Activated CD4-positive, alpha-beta T cell treated with anti-CD3 and anti-CD28 coated beads, Interleukin-2, amount 50 U/mL, for 1 hour (primary cell): ENCODE data around the gene ZNF619.
"Not testable (repeated sequence)": the region's sequence is repeated elsewhere in the genome, so short reads cannot be mapped to it uniquely, and the experiment has no call there.

Experiments
- DNase-seq: peaks from one replicate; pipeline ENCODE4 v3.0.0-alpha.2; 2020

Gene ZNF619

GRCh38 chr3:40476478-40477470 lies at the start of gene ZNF619:
Gene ZNF619, plus strand, starts transcription at chr3:40477122. Its CDS starts 858 bp downstream, at chr3:40477980.
- DNase-seq: peak; percentile 43

- no peak for DNase-seq
Observed at GRCh38 chr3:40432793-40433192, 44.1 kb upstream of the ZNF619 start.

GRCh38 chr3:40437889-40438288 lies 39.0 kb upstream of the ZNF619 start:
- no peak for DNase-seq

GRCh38 chr3:40445062-40445461 lies 31.9 kb upstream of the ZNF619 start:
- DNase-seq: no peak

- DNase-seq: no peak
Observed at GRCh38 chr3:40445880-40446279, 31.0 kb upstream of the ZNF619 start.

- DNase-seq: no peak
Observed at GRCh38 chr3:40450438-40450837, 26.5 kb upstream of the ZNF619 start.

- no peak for DNase-seq
Observed at GRCh38 chr3:40451551-40451950, 25.4 kb upstream of the ZNF619 start.

GRCh38 chr3:40452057-40452456 lies 24.9 kb upstream of the ZNF619 start:
- DNase-seq: no peak

GRCh38 chr3:40452562-40452875 lies 24.4 kb upstream of the ZNF619 start:
- DNase-seq: no peak

GRCh38 chr3:40452876-40453730 lies 23.8 kb upstream of the ZNF619 start:
- DNase-seq: peak; percentile 93

- DNase-seq: no peak
Observed at GRCh38 chr3:40453933-40454332, 23.0 kb upstream of the ZNF619 start.

- no peak for DNase-seq
Observed at GRCh38 chr3:40455328-40455727, 21.6 kb upstream of the ZNF619 start.

GRCh38 chr3:40456279-40456939 lies 20.5 kb upstream of the ZNF619 start:
- no peak for DNase-seq

- peak; percentile 94 for DNase-seq
Observed at GRCh38 chr3:40456940-40457823, 19.7 kb upstream of the ZNF619 start, which contains the start of gene RPL14. Gene RPL14, plus strand, starts transcription at chr3:40457339. Its CDS starts 133 bp downstream, at chr3:40457472.

- no peak for DNase-seq
Observed at GRCh38 chr3:40458473-40458872, 18.4 kb upstream of the ZNF619 start.

- DNase-seq: not testable (repeated sequence)
Observed at GRCh38 chr3:40460481-40460880, 16.4 kb upstream of the ZNF619 start.

GRCh38 chr3:40461161-40461560 lies 15.8 kb upstream of the ZNF619 start:
- DNase-seq: no peak

GRCh38 chr3:40462838-40463237 lies 14.1 kb upstream of the ZNF619 start:
- DNase-seq: not testable (repeated sequence)

GRCh38 chr3:40463579-40463978 lies 13.3 kb upstream of the ZNF619 start:
- DNase-seq: no peak

GRCh38 chr3:40464339-40465110 lies 12.4 kb upstream of the ZNF619 start:
- DNase-seq: no peak

GRCh38 chr3:40465111-40465407 lies 11.9 kb upstream of the ZNF619 start:
- DNase-seq: no peak
